H1 (cell line): Measurements from ENCODE around the gene CDH1. TPM values are rescaled to one million over a fixed set of nuclear protein-coding genes. Genes with fewer than 3 reads are reported as not detected.

Experiments
- ATF2 ChIP-seq: IDR thresholded peaks from 2 replicates; pipeline ENCODE4 v1.6.1; 2012; ENCODE audit warnings: low read length, inconsistent platforms
- BCL11A ChIP-seq, 2 experiments: IDR thresholded peaks; one replicate each; pipeline ENCODE4 v1.6.1; 2011; ENCODE audit warnings: low read depth in 2 of 2, low read length in 2 of 2, mild to moderate bottlenecking in 2 of 2
- CBX5 ChIP-seq: fragments of 300-800, 300-1000 bp; sonication (generic); IDR thresholded peaks from 2 replicates; pipeline ENCODE4 v1.7.1; 2016; ENCODE audit warnings: antibody characterized with exemption, low read length, low read depth
- CEBPB ChIP-seq: IDR thresholded peaks from 2 replicates; pipeline ENCODE4 v1.6.1; 2012; ENCODE audit warnings: low read depth, low read length
- CREB1 ChIP-seq: IDR thresholded peaks from 2 replicates; pipeline ENCODE4 v1.6.1; 2012; ENCODE audit warnings: inconsistent platforms
- CTCF ChIP-seq, 3 experiments: IDR thresholded peaks; 1 replicate in 2 of 3; 2 replicates in 1 of 3; pipeline versions ENCODE4 v1.5.1 to v1.6.1; 2011; ENCODE audit warnings: low read length in 3 of 3, mild to moderate bottlenecking in 3 of 3, inconsistent platforms in 2 of 3, low read depth in 1 of 3, moderate library complexity in 1 of 3; ENCODE audit not compliant: insufficient read depth in 1 of 3; ENCODE audit errors: control extremely low read depth in 1 of 3
- EP300 ChIP-seq, 2 experiments: IDR thresholded peaks; 1 replicate in 1 of 2; 2 replicates in 1 of 2; pipeline ENCODE4 v1.6.1; 2011 to 2012; ENCODE audit warnings: low read depth in 2 of 2, low read length in 2 of 2, mild to moderate bottlenecking in 2 of 2, borderline replicate concordance in 1 of 2, inconsistent platforms in 1 of 2, moderate library complexity in 1 of 2
- KDM5A ChIP-seq: fragments of 200-600 bp; IDR thresholded peaks from 2 replicates; pipeline ENCODE4 v1.7.1; 2012; ENCODE audit warnings: mild to moderate bottlenecking, low read length, inconsistent platforms, mixed read lengths
- POLR2A ChIP-seq, 2 experiments: IDR thresholded peaks; 1 replicate in 1 of 2; 2 replicates in 1 of 2; pipeline ENCODE4 v1.6.1; 2011; ENCODE audit warnings: low read depth in 2 of 2, low read length in 2 of 2, mild to moderate bottlenecking in 2 of 2; ENCODE audit errors: control extremely low read depth in 1 of 2
- RAD21 ChIP-seq, 2 experiments: IDR thresholded peaks in 1 of 2; conservative IDR thresholded peaks in 1 of 2; 2 replicates each; pipeline ENCODE4 v1.6.1; 2011; ENCODE audit warnings: low read depth in 2 of 2, low read length in 2 of 2, improper control_type of control experiment in 1 of 2, inconsistent platforms in 1 of 2, mild to moderate bottlenecking in 1 of 2, moderate library complexity in 1 of 2
- RNF2 ChIP-seq: fragments of 200-900, 300-1000 bp; sonication (generic); IDR thresholded peaks from 2 replicates; pipeline ENCODE4 v1.7.1; 2016; ENCODE audit warnings: borderline replicate concordance, low read depth, mild to moderate bottlenecking, antibody characterized with exemption, low read length; ENCODE audit not compliant: poor library complexity, severe bottlenecking; ENCODE audit errors: missing control alignments
- SIN3A ChIP-seq, 2 experiments: IDR thresholded peaks in 1 of 2; conservative IDR thresholded peaks in 1 of 2; 2 replicates each; pipeline ENCODE4 v1.6.1; 2011 to 2012; ENCODE audit warnings: low read length in 2 of 2, improper control_type of control experiment in 1 of 2, low read depth in 1 of 2, mild to moderate bottlenecking in 1 of 2
- SP1 ChIP-seq: IDR thresholded peaks from 2 replicates; pipeline ENCODE4 v1.6.1; 2011; ENCODE audit warnings: low read depth, low read length
- TBP ChIP-seq: IDR thresholded peaks from 2 replicates; pipeline ENCODE4 v1.6.1; 2011; ENCODE audit warnings: low read depth, low read length, improper control_type of control experiment
- TEAD4 ChIP-seq: IDR thresholded peaks from 2 replicates; pipeline ENCODE4 v1.6.1; 2012; ENCODE audit warnings: low read depth, low read length, inconsistent platforms, mixed read lengths
- polyA plus RNA-seq, 7 experiments: library from polyadenylated mRNA; depleted of rRNA in 3 of 7; stranded (reverse) in 5 of 7; unstranded in 2 of 7; fragments of >200 nt in 5 of 7; fragments of 200-250 nt in 2 of 7; gene quantifications; 1 replicate in 5 of 7; 2 replicates in 1 of 7; 4 replicates in 1 of 7; pipeline versions ENCODE4 v1.2.1 to v1.2.3, GENCODE V29; 2011 to 2013; ENCODE audit warnings: missing spikeins in 2 of 7, mixed read lengths in 2 of 7
- total RNA-seq: library from RNA; stranded (reverse); fragmentation: NEBNext Ultra II Directional; extraction: Animal tissue kit (Norgen Biotek cat#: 25700); gene quantifications from 2 replicates; pipeline ENCODE4 v1.2.1, GENCODE V29; 2021

CDH1 gene
- total and polyA plus RNA-seq, 2 of the 8 experiments (the other 6 are each of a cell fraction or from before 2014, with no cell fraction given), result 133 to 265 TPM

GRCh38 chr16:68737730-68738629, 888 bp downstream of the CDH1 start (continued):
- TF ChIP-seq TEAD4 (peak; percentile 56; the same call in 1 of the 2 replicates), KDM5A (no peak), POLR2A (IDR thresholded peaks at IDR 0.05; ENCODE audit: control extremely low read depth in 1 of 2, low read depth in 2 of 2, low read length in 2 of 2) (peak in 1 of 2 experiments; percentile 54; a peak in 1 of 3 replicates), ATF2 (no peak), CEBPB (no peak), EP300 (IDR thresholded peaks at IDR 0.05; ENCODE audit: borderline replicate concordance in 1 of 2, low read depth in 2 of 2, low read length in 2 of 2) (peak; percentile 38 to 76; a peak in 2 of 3 replicates), BCL11A (IDR thresholded peaks at IDR 0.05; ENCODE audit: low read depth in 2 of 2, low read length in 2 of 2) (no peak), SIN3A (conservative IDR thresholded peaks at IDR 0.05 in 1 of 2, IDR thresholded peaks at IDR 0.05 in 1 of 2; ENCODE audit: low read depth in 1 of 2, low read length in 2 of 2) (peak in 1 of 2 experiments; percentile 56; a peak in 1 of 4 replicates), CTCF (IDR thresholded peaks at IDR 0.05; ENCODE audit: control extremely low read depth in 1 of 3, insufficient read depth in 1 of 3, low read depth in 1 of 3, low read length in 3 of 3) (peak in 1 of 3 experiments; percentile 21; a peak in 1 of 4 replicates), RAD21 (IDR thresholded peaks at IDR 0.05 in 1 of 2, conservative IDR thresholded peaks at IDR 0.05 in 1 of 2; ENCODE audit: low read depth in 2 of 2, low read length in 2 of 2) (peak in 1 of 2 experiments; percentile 22; a peak in 1 of 4 replicates), CREB1 (peak; percentile 35; the same call in 1 of the 2 replicates), SP1 (0 out of 2 replicates have a peak, but pooled peaks have one; percentile 7), RNF2 (no peak), CBX5 (no peak), TBP (no peak)
